ENCODE measurements around the gene SPIRE2. TPM values are rescaled to one million over a fixed set of nuclear protein-coding genes. Genes with fewer than 3 reads are reported as not detected.

The SPIRE2 gene
- total and polyA plus RNA-seq, 9 of the 15 experiments (the other 6 are each of a cell fraction or from before 2014, with no cell fraction given): 0.70 to 7.5 (median 4.6) TPM

- TF ChIP-seq PCBP1 (IDR thresholded peaks at IDR 0.05; ENCODE audit: low read depth, low read length, poor library complexity, severe bottlenecking) (no peak), TARDBP (IDR thresholded peaks at IDR 0.05) (no peak), SNAPC5 (CRISPR knock-in tag; IDR thresholded peaks at IDR 0.05) (no peak), TGIF2 (CRISPR knock-in tag; IDR thresholded peaks at IDR 0.05) (no peak), NCOA4 (IDR thresholded peaks at IDR 0.05; ENCODE audit: partially characterized antibody) (no peak), ZNF696 (CRISPR knock-in tag; conservative IDR thresholded peaks at IDR 0.05) (no peak), SREBF1 (IDR thresholded peaks at IDR 0.05; ENCODE audit: borderline replicate concordance, low read depth, low read length) (no peak), NFXL1 (CRISPR knock-in tag; IDR thresholded peaks at IDR 0.05) (no peak), CAMTA2 (CRISPR knock-in tag; conservative IDR thresholded peaks at IDR 0.05) (no peak), MAFK (IDR thresholded peaks at IDR 0.05; ENCODE audit: low read length) (no peak), TFAP4 (CRISPR knock-in tag; IDR thresholded peaks at IDR 0.05; ENCODE audit: borderline replicate concordance) (peak; percentile 63; the same call in 1 of the 2 replicates)
- TF ChIP-seq, protein P1, sequence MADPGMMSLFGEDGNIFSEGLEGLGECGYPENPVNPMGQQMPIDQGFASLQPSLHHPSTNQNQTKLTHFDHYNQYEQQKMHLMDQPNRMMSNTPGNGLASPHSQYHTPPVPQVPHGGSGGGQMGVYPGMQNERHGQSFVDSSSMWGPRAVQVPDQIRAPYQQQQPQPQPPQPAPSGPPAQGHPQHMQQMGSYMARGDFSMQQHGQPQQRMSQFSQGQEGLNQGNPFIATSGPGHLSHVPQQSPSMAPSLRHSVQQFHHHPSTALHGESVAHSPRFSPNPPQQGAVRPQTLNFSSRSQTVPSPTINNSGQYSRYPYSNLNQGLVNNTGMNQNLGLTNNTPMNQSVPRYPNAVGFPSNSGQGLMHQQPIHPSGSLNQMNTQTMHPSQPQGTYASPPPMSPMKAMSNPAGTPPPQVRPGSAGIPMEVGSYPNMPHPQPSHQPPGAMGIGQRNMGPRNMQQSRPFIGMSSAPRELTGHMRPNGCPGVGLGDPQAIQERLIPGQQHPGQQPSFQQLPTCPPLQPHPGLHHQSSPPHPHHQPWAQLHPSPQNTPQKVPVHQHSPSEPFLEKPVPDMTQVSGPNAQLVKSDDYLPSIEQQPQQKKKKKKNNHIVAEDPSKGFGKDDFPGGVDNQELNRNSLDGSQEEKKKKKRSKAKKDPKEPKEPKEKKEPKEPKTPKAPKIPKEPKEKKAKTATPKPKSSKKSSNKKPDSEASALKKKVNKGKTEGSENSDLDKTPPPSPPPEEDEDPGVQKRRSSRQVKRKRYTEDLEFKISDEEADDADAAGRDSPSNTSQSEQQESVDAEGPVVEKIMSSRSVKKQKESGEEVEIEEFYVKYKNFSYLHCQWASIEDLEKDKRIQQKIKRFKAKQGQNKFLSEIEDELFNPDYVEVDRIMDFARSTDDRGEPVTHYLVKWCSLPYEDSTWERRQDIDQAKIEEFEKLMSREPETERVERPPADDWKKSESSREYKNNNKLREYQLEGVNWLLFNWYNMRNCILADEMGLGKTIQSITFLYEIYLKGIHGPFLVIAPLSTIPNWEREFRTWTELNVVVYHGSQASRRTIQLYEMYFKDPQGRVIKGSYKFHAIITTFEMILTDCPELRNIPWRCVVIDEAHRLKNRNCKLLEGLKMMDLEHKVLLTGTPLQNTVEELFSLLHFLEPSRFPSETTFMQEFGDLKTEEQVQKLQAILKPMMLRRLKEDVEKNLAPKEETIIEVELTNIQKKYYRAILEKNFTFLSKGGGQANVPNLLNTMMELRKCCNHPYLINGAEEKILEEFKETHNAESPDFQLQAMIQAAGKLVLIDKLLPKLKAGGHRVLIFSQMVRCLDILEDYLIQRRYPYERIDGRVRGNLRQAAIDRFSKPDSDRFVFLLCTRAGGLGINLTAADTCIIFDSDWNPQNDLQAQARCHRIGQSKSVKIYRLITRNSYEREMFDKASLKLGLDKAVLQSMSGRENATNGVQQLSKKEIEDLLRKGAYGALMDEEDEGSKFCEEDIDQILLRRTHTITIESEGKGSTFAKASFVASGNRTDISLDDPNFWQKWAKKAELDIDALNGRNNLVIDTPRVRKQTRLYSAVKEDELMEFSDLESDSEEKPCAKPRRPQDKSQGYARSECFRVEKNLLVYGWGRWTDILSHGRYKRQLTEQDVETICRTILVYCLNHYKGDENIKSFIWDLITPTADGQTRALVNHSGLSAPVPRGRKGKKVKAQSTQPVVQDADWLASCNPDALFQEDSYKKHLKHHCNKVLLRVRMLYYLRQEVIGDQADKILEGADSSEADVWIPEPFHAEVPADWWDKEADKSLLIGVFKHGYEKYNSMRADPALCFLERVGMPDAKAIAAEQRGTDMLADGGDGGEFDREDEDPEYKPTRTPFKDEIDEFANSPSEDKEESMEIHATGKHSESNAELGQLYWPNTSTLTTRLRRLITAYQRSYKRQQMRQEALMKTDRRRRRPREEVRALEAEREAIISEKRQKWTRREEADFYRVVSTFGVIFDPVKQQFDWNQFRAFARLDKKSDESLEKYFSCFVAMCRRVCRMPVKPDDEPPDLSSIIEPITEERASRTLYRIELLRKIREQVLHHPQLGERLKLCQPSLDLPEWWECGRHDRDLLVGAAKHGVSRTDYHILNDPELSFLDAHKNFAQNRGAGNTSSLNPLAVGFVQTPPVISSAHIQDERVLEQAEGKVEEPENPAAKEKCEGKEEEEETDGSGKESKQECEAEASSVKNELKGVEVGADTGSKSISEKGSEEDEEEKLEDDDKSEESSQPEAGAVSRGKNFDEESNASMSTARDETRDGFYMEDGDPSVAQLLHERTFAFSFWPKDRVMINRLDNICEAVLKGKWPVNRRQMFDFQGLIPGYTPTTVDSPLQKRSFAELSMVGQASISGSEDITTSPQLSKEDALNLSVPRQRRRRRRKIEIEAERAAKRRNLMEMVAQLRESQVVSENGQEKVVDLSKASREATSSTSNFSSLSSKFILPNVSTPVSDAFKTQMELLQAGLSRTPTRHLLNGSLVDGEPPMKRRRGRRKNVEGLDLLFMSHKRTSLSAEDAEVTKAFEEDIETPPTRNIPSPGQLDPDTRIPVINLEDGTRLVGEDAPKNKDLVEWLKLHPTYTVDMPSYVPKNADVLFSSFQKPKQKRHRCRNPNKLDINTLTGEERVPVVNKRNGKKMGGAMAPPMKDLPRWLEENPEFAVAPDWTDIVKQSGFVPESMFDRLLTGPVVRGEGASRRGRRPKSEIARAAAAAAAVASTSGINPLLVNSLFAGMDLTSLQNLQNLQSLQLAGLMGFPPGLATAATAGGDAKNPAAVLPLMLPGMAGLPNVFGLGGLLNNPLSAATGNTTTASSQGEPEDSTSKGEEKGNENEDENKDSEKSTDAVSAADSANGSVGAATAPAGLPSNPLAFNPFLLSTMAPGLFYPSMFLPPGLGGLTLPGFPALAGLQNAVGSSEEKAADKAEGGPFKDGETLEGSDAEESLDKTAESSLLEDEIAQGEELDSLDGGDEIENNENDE (IDR thresholded peaks at IDR 0.05; ENCODE audit: low read depth, low read length): no peak
- TF ChIP-seq, protein P2, sequence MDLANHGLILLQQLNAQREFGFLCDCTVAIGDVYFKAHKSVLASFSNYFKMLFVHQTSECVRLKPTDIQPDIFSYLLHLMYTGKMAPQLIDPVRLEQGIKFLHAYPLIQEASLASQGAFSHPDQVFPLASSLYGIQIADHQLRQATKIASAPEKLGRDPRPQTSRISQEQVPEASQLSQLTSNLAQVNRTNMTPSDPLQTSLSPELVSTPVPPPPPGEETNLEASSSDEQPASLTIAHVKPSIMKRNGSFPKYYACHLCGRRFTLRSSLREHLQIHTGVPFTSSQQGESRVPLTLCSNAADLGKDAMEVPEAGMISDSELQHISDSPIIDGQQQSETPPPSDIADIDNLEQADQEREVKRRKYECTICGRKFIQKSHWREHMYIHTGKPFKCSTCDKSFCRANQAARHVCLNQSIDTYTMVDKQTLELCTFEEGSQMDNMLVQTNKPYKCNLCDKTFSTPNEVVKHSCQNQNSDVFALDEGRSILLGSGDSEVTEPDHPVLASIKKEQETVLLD (IDR thresholded peaks at IDR 0.05): no peak
Measured at GRCh38 chr16:89786474-89787364, 41.6 kb upstream of the SPIRE2 start (continued).

Measured in K562 (cell line).